Fibroblast of mammary gland (primary cell): ENCODE results near the gene RGS1.

Experiments
- DNase-seq: peaks from one replicate; pipeline ENCODE4 v3.0.0-alpha.2; 2010; ENCODE audit warnings: low read depth
- H3K4me3 ChIP-seq: 2 replicates; pipeline ENCODE4 v1.5.1; 2011; ENCODE audit warnings: low read depth, mild to moderate bottlenecking, low read length, moderate library complexity; ENCODE audit not compliant: control insufficient read depth
- CTCF ChIP-seq: conservative IDR thresholded peaks from 2 replicates; pipeline ENCODE4 v1.5.1; 2011; ENCODE audit warnings: low read depth, low read length, inconsistent platforms; ENCODE audit not compliant: control insufficient read depth, insufficient read depth

RGS1 gene

GRCh38 chr1:192576190-192577144, 894 bp downstream of the RGS1 start:
- no peak for DNase-seq
- no peak for TF ChIP-seq CTCF
- H3K4me3 ChIP-seq, result no peak overlapping the region

- DNase-seq, result no peak
- no peak overlapping the region for H3K4me3 ChIP-seq
- no peak for TF ChIP-seq CTCF
Measured at GRCh38 chr1:192577145-192578140, 1.9 kb downstream of the RGS1 start.

- DNase-seq, result no peak
- H3K4me3 ChIP-seq, result no peak overlapping the region
- TF ChIP-seq CTCF, result no peak
Measured at GRCh38 chr1:192578144-192578909, 2.8 kb downstream of the RGS1 start.

GRCh38 chr1:192579010-192579738, 3.6 kb downstream of the RGS1 start:
- H3K4me3 ChIP-seq, result no peak overlapping the region
- no peak for TF ChIP-seq CTCF
- DNase-seq, result peak; percentile 85

- peak; percentile 85 for DNase-seq
- no peak overlapping the region for H3K4me3 ChIP-seq
- TF ChIP-seq CTCF, result peak; percentile 73
Measured at GRCh38 chr1:192580351-192580962, 4.9 kb downstream of the RGS1 start.
